ENCODE data around the gene PEX11A. TPM values are rescaled to one million over a fixed set of nuclear protein-coding genes. Genes with fewer than 3 reads are reported as not detected.

PEX11A gene
- total and polyA plus RNA-seq, 2 of the 8 experiments (the other 6 are each of a cell fraction or from before 2014, with no cell fraction given): 2.9 to 3.0 TPM

DNA sequence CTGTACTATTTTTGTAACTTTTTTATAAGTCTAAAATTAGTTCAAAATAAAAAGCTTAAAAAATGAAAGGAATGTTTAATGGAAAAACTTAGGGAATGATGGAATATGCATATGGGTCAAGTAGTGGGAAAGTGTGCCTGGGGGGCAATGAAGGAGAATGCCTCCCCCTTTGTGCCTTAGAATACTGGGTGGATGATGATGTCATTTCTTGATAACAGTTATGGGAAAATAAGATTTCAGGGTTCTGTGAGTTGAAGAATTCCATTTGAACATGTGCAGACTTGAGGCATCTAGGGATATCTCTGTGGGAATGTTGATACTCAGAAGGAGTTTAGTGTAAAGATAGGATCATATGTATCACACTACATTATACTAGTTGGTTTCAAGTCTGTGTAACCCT is 13.9 kb upstream of the PEX11A start (continued):
- TF ChIP-seq, protein P1, sequence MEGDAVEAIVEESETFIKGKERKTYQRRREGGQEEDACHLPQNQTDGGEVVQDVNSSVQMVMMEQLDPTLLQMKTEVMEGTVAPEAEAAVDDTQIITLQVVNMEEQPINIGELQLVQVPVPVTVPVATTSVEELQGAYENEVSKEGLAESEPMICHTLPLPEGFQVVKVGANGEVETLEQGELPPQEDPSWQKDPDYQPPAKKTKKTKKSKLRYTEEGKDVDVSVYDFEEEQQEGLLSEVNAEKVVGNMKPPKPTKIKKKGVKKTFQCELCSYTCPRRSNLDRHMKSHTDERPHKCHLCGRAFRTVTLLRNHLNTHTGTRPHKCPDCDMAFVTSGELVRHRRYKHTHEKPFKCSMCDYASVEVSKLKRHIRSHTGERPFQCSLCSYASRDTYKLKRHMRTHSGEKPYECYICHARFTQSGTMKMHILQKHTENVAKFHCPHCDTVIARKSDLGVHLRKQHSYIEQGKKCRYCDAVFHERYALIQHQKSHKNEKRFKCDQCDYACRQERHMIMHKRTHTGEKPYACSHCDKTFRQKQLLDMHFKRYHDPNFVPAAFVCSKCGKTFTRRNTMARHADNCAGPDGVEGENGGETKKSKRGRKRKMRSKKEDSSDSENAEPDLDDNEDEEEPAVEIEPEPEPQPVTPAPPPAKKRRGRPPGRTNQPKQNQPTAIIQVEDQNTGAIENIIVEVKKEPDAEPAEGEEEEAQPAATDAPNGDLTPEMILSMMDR (IDR thresholded peaks at IDR 0.05; ENCODE audit: control extremely low read depth in 1 of 3, insufficient read depth in 1 of 3, low read depth in 1 of 3, low read length in 3 of 3): no peak
- TF ChIP-seq SP4 (IDR thresholded peaks at IDR 0.05; ENCODE audit: low read length) (no peak), NRF1 (IDR thresholded peaks at IDR 0.05; ENCODE audit: low read depth, low read length) (no peak), CEBPB (IDR thresholded peaks at IDR 0.05; ENCODE audit: low read depth, low read length) (no peak), TEAD4 (IDR thresholded peaks at IDR 0.05; ENCODE audit: low read depth, low read length) (no peak), EP300 (IDR thresholded peaks at IDR 0.05; ENCODE audit: borderline replicate concordance in 1 of 2, low read depth in 2 of 2, low read length in 2 of 2) (no peak)
- TF ChIP-seq, protein P2, sequence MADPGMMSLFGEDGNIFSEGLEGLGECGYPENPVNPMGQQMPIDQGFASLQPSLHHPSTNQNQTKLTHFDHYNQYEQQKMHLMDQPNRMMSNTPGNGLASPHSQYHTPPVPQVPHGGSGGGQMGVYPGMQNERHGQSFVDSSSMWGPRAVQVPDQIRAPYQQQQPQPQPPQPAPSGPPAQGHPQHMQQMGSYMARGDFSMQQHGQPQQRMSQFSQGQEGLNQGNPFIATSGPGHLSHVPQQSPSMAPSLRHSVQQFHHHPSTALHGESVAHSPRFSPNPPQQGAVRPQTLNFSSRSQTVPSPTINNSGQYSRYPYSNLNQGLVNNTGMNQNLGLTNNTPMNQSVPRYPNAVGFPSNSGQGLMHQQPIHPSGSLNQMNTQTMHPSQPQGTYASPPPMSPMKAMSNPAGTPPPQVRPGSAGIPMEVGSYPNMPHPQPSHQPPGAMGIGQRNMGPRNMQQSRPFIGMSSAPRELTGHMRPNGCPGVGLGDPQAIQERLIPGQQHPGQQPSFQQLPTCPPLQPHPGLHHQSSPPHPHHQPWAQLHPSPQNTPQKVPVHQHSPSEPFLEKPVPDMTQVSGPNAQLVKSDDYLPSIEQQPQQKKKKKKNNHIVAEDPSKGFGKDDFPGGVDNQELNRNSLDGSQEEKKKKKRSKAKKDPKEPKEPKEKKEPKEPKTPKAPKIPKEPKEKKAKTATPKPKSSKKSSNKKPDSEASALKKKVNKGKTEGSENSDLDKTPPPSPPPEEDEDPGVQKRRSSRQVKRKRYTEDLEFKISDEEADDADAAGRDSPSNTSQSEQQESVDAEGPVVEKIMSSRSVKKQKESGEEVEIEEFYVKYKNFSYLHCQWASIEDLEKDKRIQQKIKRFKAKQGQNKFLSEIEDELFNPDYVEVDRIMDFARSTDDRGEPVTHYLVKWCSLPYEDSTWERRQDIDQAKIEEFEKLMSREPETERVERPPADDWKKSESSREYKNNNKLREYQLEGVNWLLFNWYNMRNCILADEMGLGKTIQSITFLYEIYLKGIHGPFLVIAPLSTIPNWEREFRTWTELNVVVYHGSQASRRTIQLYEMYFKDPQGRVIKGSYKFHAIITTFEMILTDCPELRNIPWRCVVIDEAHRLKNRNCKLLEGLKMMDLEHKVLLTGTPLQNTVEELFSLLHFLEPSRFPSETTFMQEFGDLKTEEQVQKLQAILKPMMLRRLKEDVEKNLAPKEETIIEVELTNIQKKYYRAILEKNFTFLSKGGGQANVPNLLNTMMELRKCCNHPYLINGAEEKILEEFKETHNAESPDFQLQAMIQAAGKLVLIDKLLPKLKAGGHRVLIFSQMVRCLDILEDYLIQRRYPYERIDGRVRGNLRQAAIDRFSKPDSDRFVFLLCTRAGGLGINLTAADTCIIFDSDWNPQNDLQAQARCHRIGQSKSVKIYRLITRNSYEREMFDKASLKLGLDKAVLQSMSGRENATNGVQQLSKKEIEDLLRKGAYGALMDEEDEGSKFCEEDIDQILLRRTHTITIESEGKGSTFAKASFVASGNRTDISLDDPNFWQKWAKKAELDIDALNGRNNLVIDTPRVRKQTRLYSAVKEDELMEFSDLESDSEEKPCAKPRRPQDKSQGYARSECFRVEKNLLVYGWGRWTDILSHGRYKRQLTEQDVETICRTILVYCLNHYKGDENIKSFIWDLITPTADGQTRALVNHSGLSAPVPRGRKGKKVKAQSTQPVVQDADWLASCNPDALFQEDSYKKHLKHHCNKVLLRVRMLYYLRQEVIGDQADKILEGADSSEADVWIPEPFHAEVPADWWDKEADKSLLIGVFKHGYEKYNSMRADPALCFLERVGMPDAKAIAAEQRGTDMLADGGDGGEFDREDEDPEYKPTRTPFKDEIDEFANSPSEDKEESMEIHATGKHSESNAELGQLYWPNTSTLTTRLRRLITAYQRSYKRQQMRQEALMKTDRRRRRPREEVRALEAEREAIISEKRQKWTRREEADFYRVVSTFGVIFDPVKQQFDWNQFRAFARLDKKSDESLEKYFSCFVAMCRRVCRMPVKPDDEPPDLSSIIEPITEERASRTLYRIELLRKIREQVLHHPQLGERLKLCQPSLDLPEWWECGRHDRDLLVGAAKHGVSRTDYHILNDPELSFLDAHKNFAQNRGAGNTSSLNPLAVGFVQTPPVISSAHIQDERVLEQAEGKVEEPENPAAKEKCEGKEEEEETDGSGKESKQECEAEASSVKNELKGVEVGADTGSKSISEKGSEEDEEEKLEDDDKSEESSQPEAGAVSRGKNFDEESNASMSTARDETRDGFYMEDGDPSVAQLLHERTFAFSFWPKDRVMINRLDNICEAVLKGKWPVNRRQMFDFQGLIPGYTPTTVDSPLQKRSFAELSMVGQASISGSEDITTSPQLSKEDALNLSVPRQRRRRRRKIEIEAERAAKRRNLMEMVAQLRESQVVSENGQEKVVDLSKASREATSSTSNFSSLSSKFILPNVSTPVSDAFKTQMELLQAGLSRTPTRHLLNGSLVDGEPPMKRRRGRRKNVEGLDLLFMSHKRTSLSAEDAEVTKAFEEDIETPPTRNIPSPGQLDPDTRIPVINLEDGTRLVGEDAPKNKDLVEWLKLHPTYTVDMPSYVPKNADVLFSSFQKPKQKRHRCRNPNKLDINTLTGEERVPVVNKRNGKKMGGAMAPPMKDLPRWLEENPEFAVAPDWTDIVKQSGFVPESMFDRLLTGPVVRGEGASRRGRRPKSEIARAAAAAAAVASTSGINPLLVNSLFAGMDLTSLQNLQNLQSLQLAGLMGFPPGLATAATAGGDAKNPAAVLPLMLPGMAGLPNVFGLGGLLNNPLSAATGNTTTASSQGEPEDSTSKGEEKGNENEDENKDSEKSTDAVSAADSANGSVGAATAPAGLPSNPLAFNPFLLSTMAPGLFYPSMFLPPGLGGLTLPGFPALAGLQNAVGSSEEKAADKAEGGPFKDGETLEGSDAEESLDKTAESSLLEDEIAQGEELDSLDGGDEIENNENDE (IDR thresholded peaks at IDR 0.05; ENCODE audit: insufficient replicate concordance, low read length): no peak
- TF ChIP-seq, protein P3, sequence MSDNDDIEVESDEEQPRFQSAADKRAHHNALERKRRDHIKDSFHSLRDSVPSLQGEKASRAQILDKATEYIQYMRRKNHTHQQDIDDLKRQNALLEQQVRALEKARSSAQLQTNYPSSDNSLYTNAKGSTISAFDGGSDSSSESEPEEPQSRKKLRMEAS (IDR thresholded peaks at IDR 0.05): no peak
